ENCODE data around the gene PRKAB2. TPM values are rescaled to one million over a fixed set of nuclear protein-coding genes. Genes with fewer than 3 reads are reported as not detected.
"Not testable (repeated sequence)": the region's sequence is repeated elsewhere in the genome, so short reads cannot be mapped to it uniquely, and the experiment has no call there.

Gene PRKAB2
- total RNA-seq, 1 experiment from 2014 or later, result 36.0 TPM

- H3K4me3 ChIP-seq (ENCODE audit: insufficient read depth, low read depth, low read length), result no peak overlapping the region
- no peaks in the 10 kb centered on the region for H3K27me3 ChIP-seq (ENCODE audit: control insufficient read depth, insufficient read depth, low read length)
- no peaks in the 10 kb centered on the region for H3K36me3 ChIP-seq (replicated peaks; ENCODE audit: control insufficient read depth, insufficient read depth, low read length)
- DNase-seq, result no peak
These were observed 30.3 kb upstream of the PRKAB2 start for GRCh38 chr1:147202576-147202975.

- no peak overlapping the region for H3K4me3 ChIP-seq (ENCODE audit: insufficient read depth, low read depth, low read length)
- H3K36me3 ChIP-seq (replicated peaks; ENCODE audit: control insufficient read depth, insufficient read depth, low read length), result no peaks in the 10 kb centered on the region
- DNase-seq, result no peak
- no peaks in the 10 kb centered on the region for H3K27me3 ChIP-seq (ENCODE audit: control insufficient read depth, insufficient read depth, low read length)
These were observed 29.5 kb upstream of the PRKAB2 start for GRCh38 chr1:147201786-147202185.

- Histone ChIP-seq H3K27me3 (ENCODE audit: control insufficient read depth, insufficient read depth, low read length) (no peaks in the 10 kb centered on the region), H3K4me3 (ENCODE audit: insufficient read depth, low read depth, low read length) (no peak overlapping the region), H3K36me3 (replicated peaks; ENCODE audit: control insufficient read depth, insufficient read depth, low read length) (no peaks in the 10 kb centered on the region)
- DNase-seq, result no peak
These were observed 29.0 kb upstream of the PRKAB2 start for GRCh38 chr1:147201276-147201675.

- H3K4me3 ChIP-seq (ENCODE audit: insufficient read depth, low read depth, low read length); DNase-seq; H3K27me3 ChIP-seq (ENCODE audit: control insufficient read depth, insufficient read depth, low read length); H3K36me3 ChIP-seq (replicated peaks; ENCODE audit: control insufficient read depth, insufficient read depth, low read length): not testable (repeated sequence)
These were observed 25.1 kb upstream of the PRKAB2 start for GRCh38 chr1:147197324-147197723.

- no peak for DNase-seq
- Histone ChIP-seq H3K36me3 (replicated peaks; ENCODE audit: control insufficient read depth, insufficient read depth, low read length) (no peaks in the 10 kb centered on the region), H3K27me3 (ENCODE audit: control insufficient read depth, insufficient read depth, low read length) (no peaks in the 10 kb centered on the region), H3K4me3 (ENCODE audit: insufficient read depth, low read depth, low read length) (no peak overlapping the region)
These were observed 17.2 kb upstream of the PRKAB2 start for GRCh38 chr1:147189514-147189913.

GRCh38 chr1:147185432-147185831 lies 13.2 kb upstream of the PRKAB2 start:
- no peaks in the 10 kb centered on the region for H3K27me3 ChIP-seq (ENCODE audit: control insufficient read depth, insufficient read depth, low read length)
- no peaks in the 10 kb centered on the region for H3K36me3 ChIP-seq (replicated peaks; ENCODE audit: control insufficient read depth, insufficient read depth, low read length)
- DNase-seq, result no peak
- no peak overlapping the region for H3K4me3 ChIP-seq (ENCODE audit: insufficient read depth, low read depth, low read length)

- Histone ChIP-seq H3K27me3 (ENCODE audit: control insufficient read depth, insufficient read depth, low read length) (no peaks in the 10 kb centered on the region), H3K36me3 (replicated peaks; ENCODE audit: control insufficient read depth, insufficient read depth, low read length) (no peaks in the 10 kb centered on the region), H3K4me3 (ENCODE audit: insufficient read depth, low read depth, low read length) (no peak overlapping the region)
- DNase-seq, result peak; percentile 23
These were observed 5.5 kb upstream of the PRKAB2 start for GRCh38 chr1:147177611-147178380.

- Histone ChIP-seq H3K27me3 (ENCODE audit: control insufficient read depth, insufficient read depth, low read length) (no peaks in the 10 kb centered on the region), H3K4me3 (ENCODE audit: insufficient read depth, low read depth, low read length) (peak overlapping the region; percentile 100), H3K36me3 (replicated peaks; ENCODE audit: control insufficient read depth, insufficient read depth, low read length) (peaks cover 1% of the 10 kb centered on the region; the same call in 1 of the 2 replicates)
- DNase-seq, result peak; percentile 33
These were observed 687 bp downstream of the PRKAB2 start for GRCh38 chr1:147171399-147172167.

- Histone ChIP-seq H3K27me3 (ENCODE audit: control insufficient read depth, insufficient read depth, low read length) (no peaks in the 10 kb centered on the region), H3K4me3 (ENCODE audit: insufficient read depth, low read depth, low read length) (no peak overlapping the region; the same call in 1 of the 2 replicates), H3K36me3 (replicated peaks; ENCODE audit: control insufficient read depth, insufficient read depth, low read length) (peaks cover 3% of the 10 kb centered on the region)
- no peak for DNase-seq
These were observed 2.2 kb downstream of the PRKAB2 start for GRCh38 chr1:147169840-147170674.

GRCh38 chr1:147169171-147169570 lies 3.1 kb downstream of the PRKAB2 start:
- H3K36me3 ChIP-seq (replicated peaks; ENCODE audit: control insufficient read depth, insufficient read depth, low read length), result peaks cover 3% of the 10 kb centered on the region
- H3K27me3 ChIP-seq (ENCODE audit: control insufficient read depth, insufficient read depth, low read length), result no peaks in the 10 kb centered on the region
- DNase-seq, result no peak
- no peak overlapping the region for H3K4me3 ChIP-seq (ENCODE audit: insufficient read depth, low read depth, low read length)

GRCh38 chr1:147168626-147169058 lies 3.6 kb downstream of the PRKAB2 start:
- Histone ChIP-seq H3K36me3 (replicated peaks; ENCODE audit: control insufficient read depth, insufficient read depth, low read length) (peaks cover 3% of the 10 kb centered on the region), H3K4me3 (ENCODE audit: insufficient read depth, low read depth, low read length) (no peak overlapping the region), H3K27me3 (ENCODE audit: control insufficient read depth, insufficient read depth, low read length) (no peaks in the 10 kb centered on the region)
- no peak for DNase-seq

GRCh38 chr1:147167365-147167764 lies 4.9 kb downstream of the PRKAB2 start:
- H3K27me3 ChIP-seq (ENCODE audit: control insufficient read depth, insufficient read depth, low read length), result no peaks in the 10 kb centered on the region
- no peak overlapping the region for H3K4me3 ChIP-seq (ENCODE audit: insufficient read depth, low read depth, low read length)
- no peak for DNase-seq
- peaks cover 3% of the 10 kb centered on the region for H3K36me3 ChIP-seq (replicated peaks; ENCODE audit: control insufficient read depth, insufficient read depth, low read length)

GRCh38 chr1:147163019-147163418 lies 9.3 kb downstream of the PRKAB2 start:
- H3K27me3 ChIP-seq (ENCODE audit: control insufficient read depth, insufficient read depth, low read length), result no peaks in the 10 kb centered on the region
- peaks cover 14% of the 10 kb centered on the region for H3K36me3 ChIP-seq (replicated peaks; ENCODE audit: control insufficient read depth, insufficient read depth, low read length)
- no peak overlapping the region for H3K4me3 ChIP-seq (ENCODE audit: insufficient read depth, low read depth, low read length)
- no peak for DNase-seq

- no peak for DNase-seq
- Histone ChIP-seq H3K27me3 (ENCODE audit: control insufficient read depth, insufficient read depth, low read length) (no peaks in the 10 kb centered on the region), H3K36me3 (replicated peaks; ENCODE audit: control insufficient read depth, insufficient read depth, low read length) (peaks cover 18% of the 10 kb centered on the region), H3K4me3 (ENCODE audit: insufficient read depth, low read depth, low read length) (no peak overlapping the region)
These were observed 10.2 kb downstream of the PRKAB2 start for GRCh38 chr1:147162093-147162492.

Measured in H7 (cell line).